Heart right ventricle (tissue), 16 donors: ENCODE data around the gene PTPRN2. TPM values are rescaled to one million over a fixed set of nuclear protein-coding genes. Genes with fewer than 3 reads are reported as not detected.

ENCODE experiments used
- ATAC-seq, 8 donors: fragments of 200-7000 bp; cut with Tn5 transposase; one replicate each; pipeline ENCODE4 v1.9.1; 2020; ENCODE audit warnings: mild to moderate bottlenecking in 8 of 8, moderate library complexity in 8 of 8, moderate number of reproducible peaks in 1 of 8
- DNase-seq, 2 donors: peaks; one replicate each; pipeline ENCODE4 v3.0.0-alpha.2; 2020
- H3K27ac ChIP-seq, 10 donors: fragments of 200-600 bp; sonication (generic) in 2 of 10; one replicate each; pipeline versions ENCODE4 v1.5.0 to v1.8.0; 2020 to 2022; ENCODE audit warnings: mild to moderate bottlenecking in 3 of 10
- H3K27me3 ChIP-seq, 7 donors: fragments of 200-600 bp; one replicate each; pipeline ENCODE4 v1.8.0; 2021 to 2022; ENCODE audit warnings: mild to moderate bottlenecking in 2 of 7
- H3K36me3 ChIP-seq, 9 donors: fragments of 200-600 bp; sonication (generic) in 1 of 9; one replicate each; pipeline versions ENCODE4 v1.5.0 to v1.8.0; 2020 to 2022; ENCODE audit warnings: mild to moderate bottlenecking in 2 of 9
- H3K4me1 ChIP-seq, 9 donors: fragments of 200-600 bp; sonication (generic) in 1 of 9; one replicate each; pipeline versions ENCODE4 v1.5.0 to v1.8.0; 2020 to 2022; ENCODE audit warnings: mild to moderate bottlenecking in 4 of 9
- H3K4me3 ChIP-seq, 10 donors: fragments of 200-600 bp; sonication (generic) in 2 of 10; one replicate each; pipeline versions ENCODE4 v1.5.0 to v1.8.0; 2020 to 2022; ENCODE audit warnings: mild to moderate bottlenecking in 7 of 10, moderate library complexity in 2 of 10
- H3K9me3 ChIP-seq, 11 donors: fragments of 200-600 bp in 10 of 11; sonication (generic) in 2 of 11; one replicate each; pipeline versions ENCODE4 v1.5.0 to v1.8.0; 2013 to 2022; ENCODE audit warnings: mild to moderate bottlenecking in 2 of 11, control low read depth in 1 of 11, moderate library complexity in 1 of 11
- CTCF ChIP-seq, 9 donors: fragments of 200-600 bp; sonication (generic) in 2 of 9; IDR thresholded peaks; one replicate each; pipeline versions ENCODE4 v1.5.0 to v1.8.0; 2021 to 2022; ENCODE audit warnings: antibody characterized with exemption in 9 of 9, mild to moderate bottlenecking in 5 of 9, moderate library complexity in 1 of 9
- whole genome bisulfite sequencing, 2 donors: extraction: QIAGEN DNeasy Blood & Tissue Kit; methylation state at CpG; one replicate each; pipeline ENCODE4 v1.1.7; 2013; ENCODE audit warnings: inconsistent platforms in 1 of 2; 5-methylcytosine and 5-hydroxymethylcytosine counted together
- intact Hi-C, 10 donors: fragments of 100-400 bp; cut with DNase I; formaldehyde crosslinking; loops; one replicate each; pipeline versions ENCODE4 v1.11.1 to v1.14.2; 2022
- polyA plus RNA-seq, 2 donors: library from polyadenylated mRNA; stranded (reverse); fragments of 200-250 nt; gene quantifications; one replicate each; pipeline ENCODE4 v1.2.3, GENCODE V29; 2013
- total RNA-seq, 10 donors: library from RNA; stranded (reverse); fragmentation: NEBNext Ultra II Directional in 3 of 10; extraction: Animal tissue kit (Norgen Biotek cat#: 25700) in 3 of 10; gene quantifications; one replicate each; pipeline versions ENCODE4 v1.2.1 to v1.2.4, GENCODE V29; 2021 to 2023
- donor health status: Arrhythmogenic right ventricular cardiomyopathy.
- donor health status: ischemic (EF 13 %, LVEDD 7.1; RV severe dilation, severe dysfunction).
- donor health status: healthy with polysubstance abuse.
- donor health status: DM: no; HTN: yes; CAD: no.
- donor health status: DM: no; HTN: no; CAD: no.
- donor health status: ischemic (EF 25% LVEDD 6.9; RV normal size, moderate dysfunction).
- donor health status: ischemic (EF 25% LVEDD 5.7; RV mildly dilated, moderate dysfunction).
- donor health status: healthy.
- donor health status: DM: yes; HTN: yes; CAD: no.
- donor health status: Ischemic cardiomyopathy.
- donor health status: ischemic (EF 35%, LVEDD 5.7; RV mildly dilated, moderate dysfunction).
- donor health status: nonischemic (EF 11% LVEDD 7.7; RV severe dilation, severe dysfunction).
- donor health status: DM: yes; HTN: yes; CAD: no.
- donor health status: PGD.
- donor health status: ischemic (EF 29% LVEDD 5.4; RV normal size, mild dysfunction).
- donor health status: nonischemic (EF 23%, LVEDD 6.1; RV moderate dilation, normal function).

PTPRN2 gene
- total and polyA plus RNA-seq, 12 donors: 0.82 to 1.8 (median 1.3) TPM

DNA sequence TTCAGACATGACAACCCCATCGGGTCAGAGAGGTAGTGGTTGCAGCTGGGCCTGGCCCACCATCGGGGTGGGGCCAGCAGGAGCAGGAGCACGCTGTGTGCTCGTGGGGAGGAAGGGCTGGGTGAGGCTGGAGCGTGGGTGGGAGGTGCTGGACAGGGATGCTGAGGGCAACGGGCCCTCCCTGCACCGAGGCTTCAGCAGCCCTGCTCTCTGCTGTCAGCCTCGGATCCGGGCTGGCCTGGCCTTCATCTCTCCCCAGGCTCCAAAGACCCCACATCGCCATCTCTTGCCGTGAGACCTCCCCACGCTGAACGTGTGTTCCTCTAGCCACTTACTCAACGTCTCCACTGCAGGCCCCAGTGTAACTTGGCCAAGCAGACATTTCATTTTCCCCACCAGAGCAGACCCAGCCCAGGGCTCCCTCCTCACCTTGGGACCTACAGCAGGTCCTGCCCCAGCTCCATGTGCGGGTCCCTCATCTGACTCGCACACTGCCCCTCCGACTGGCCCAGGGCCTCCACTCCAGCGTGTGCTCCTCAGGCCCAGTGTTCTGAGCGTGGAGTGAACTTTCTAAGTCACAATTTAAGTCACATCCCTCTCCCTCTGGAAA lies 788.4 kb downstream of the PTPRN2 start:
- DNase-seq (no peak), ATAC-seq (no peak)
- 74 to 81% methylated on average over 19 of the region's 19 CpGs for WGBS, 2 donors
- no peaks in the 10 kb centered on the region for H3K4me1 ChIP-seq
- intact Hi-C loops: no loop called here
- H3K4me3 ChIP-seq: no peak overlapping the region
- H3K27ac ChIP-seq: no peak overlapping the region
- no peak for TF ChIP-seq CTCF (IDR thresholded peaks at IDR 0.05)
- peaks cover 0 to 10% (median 0%) of the 10 kb centered on the region in 7 donors for H3K27me3 ChIP-seq
- no peaks in the 10 kb centered on the region for H3K36me3 ChIP-seq
- peaks cover 0 to 14% (median 0%) of the 10 kb centered on the region in 11 donors for H3K9me3 ChIP-seq

DNA sequence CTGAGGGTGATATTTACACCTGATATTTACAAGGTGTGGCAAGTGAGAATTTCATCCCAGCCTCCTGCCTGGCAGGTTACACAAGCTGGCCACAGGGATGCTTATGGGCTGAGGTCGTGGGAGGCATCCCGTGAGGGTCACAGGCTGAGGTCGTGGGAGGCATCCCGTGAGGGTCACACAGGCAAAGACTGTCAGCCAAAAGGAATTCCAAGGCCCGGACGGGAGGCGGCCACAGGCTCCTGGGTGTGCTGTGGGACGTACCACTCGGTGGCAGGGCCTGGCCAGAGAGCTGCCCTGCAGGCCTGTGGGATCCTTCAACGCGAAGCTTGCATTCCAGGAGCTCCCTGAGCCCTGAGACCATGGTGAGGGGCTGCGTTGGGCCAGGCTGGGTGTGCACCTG lies 790.3 kb downstream of the PTPRN2 start:
- Histone ChIP-seq H3K4me3 (no peak overlapping the region), H3K27me3 (peaks cover 0 to 10% (median 5%) of the 10 kb centered on the region in 7 donors), H3K27ac (no peak overlapping the region), H3K9me3 (peaks cover 0 to 6% (median 0%) of the 10 kb centered on the region in 11 donors), H3K4me1 (no peaks in the 10 kb centered on the region), H3K36me3 (no peaks in the 10 kb centered on the region)
- WGBS, 2 donors: 63 to 69% methylated on average over 12 of the region's 12 CpGs
- TF ChIP-seq CTCF (IDR thresholded peaks at IDR 0.05): no peak
- DNase-seq: no peak
- intact Hi-C loops: no loop called here
- ATAC-seq: no peak

GRCh38 chr7:157796846-157797245 lies 790.8 kb downstream of the PTPRN2 start:
- no peak overlapping the region for H3K4me3 ChIP-seq
- ATAC-seq: no peak
- no peak for TF ChIP-seq CTCF (IDR thresholded peaks at IDR 0.05)
- no peaks in the 10 kb centered on the region for H3K36me3 ChIP-seq
- intact Hi-C loops: no loop called here
- DNase-seq: no peak
- H3K4me1 ChIP-seq: no peaks in the 10 kb centered on the region
- peaks cover 0 to under 1% (median 0%) of the 10 kb centered on the region in 11 donors for H3K9me3 ChIP-seq
- peaks cover 0 to 10% (median 6%) of the 10 kb centered on the region in 7 donors for H3K27me3 ChIP-seq
- no peak overlapping the region for H3K27ac ChIP-seq
- WGBS, 2 donors: 92% methylated on average over 19 of the region's 19 CpGs

DNA sequence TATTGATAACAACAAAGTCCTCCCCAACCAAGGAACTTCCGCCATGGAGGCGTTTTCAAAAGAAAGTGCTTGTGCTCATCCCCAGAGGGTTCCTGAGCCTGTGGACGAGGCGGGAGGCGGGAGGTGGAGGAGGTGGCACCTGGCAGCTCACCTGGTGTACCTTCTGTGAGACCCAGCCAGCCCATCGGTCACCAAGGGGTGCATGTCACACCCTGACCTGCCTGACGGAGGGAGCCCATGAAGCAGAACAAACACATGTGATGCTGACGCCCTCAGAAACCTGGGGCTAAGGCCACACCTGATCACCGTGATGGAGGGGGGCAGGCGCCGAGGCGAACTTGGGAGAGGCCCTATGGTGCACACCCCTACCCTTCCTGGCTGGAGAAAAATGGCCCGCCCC lies 792.0 kb downstream of the PTPRN2 start:
- TF ChIP-seq CTCF (IDR thresholded peaks at IDR 0.05): no peak
- H3K4me3 ChIP-seq: no peak overlapping the region
- no peaks in the 10 kb centered on the region for H3K9me3 ChIP-seq
- intact Hi-C loops: no loop called here
- WGBS, 2 donors: 87 to 89% methylated on average over 13 of the region's 13 CpGs
- H3K4me1 ChIP-seq: no peaks in the 10 kb centered on the region
- DNase-seq (no peak), ATAC-seq (no peak)
- H3K36me3 ChIP-seq: no peaks in the 10 kb centered on the region
- no peak overlapping the region for H3K27ac ChIP-seq
- H3K27me3 ChIP-seq: peaks cover 0 to 10% (median 6%) of the 10 kb centered on the region in 7 donors
